ENCODE measurements around the gene HTN3.

GRCh38 chr4:70008771-70009170, 19.5 kb upstream of the HTN3 start:
- TF ChIP-seq CTCF (IDR thresholded peaks at IDR 0.05; ENCODE audit: low read depth, low read length), result no peak
- TF ChIP-seq POLR2A (IDR thresholded peaks at IDR 0.05; ENCODE audit: extremely low read depth, insufficient read length), result no peak
